ENCODE data around the gene VWA5B2.

The VWA5B2 gene

DNA sequence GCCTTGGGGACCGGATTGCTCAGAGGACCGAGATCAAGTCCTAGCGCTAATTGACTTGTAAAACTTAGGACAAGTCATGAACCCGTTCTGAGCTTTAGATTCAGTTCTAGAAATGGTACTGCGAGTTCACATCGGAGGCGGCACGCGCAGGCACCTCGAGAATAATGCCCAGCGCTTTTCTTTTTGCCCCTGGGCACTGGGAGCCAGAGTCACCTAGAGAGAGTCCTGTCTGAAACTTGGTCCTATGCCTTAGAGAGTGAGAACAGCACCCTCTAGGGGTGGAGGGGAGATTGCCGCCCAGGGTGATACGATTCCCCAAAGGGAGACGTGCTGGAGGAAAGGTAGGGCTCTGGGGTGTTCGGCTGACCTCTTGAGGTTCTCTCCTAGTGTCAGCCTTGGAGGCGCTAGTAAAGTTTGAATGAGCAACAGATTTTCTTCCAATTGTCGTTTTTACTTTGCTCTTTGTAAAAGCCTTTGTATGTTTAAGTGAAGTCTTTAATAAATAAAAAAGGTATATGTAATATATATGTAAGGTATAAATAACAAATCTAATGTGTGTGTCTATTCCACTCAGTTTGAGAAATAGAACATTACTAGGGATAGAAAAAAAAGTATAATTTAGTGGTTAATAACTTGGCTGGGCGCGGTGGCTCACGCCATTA lies 20.9 kb downstream of the VWA5B2 start:
- DNase-seq (ENCODE audit: insufficient read length, low spot score), result peak; percentile 76
- TF ChIP-seq, protein P1, sequence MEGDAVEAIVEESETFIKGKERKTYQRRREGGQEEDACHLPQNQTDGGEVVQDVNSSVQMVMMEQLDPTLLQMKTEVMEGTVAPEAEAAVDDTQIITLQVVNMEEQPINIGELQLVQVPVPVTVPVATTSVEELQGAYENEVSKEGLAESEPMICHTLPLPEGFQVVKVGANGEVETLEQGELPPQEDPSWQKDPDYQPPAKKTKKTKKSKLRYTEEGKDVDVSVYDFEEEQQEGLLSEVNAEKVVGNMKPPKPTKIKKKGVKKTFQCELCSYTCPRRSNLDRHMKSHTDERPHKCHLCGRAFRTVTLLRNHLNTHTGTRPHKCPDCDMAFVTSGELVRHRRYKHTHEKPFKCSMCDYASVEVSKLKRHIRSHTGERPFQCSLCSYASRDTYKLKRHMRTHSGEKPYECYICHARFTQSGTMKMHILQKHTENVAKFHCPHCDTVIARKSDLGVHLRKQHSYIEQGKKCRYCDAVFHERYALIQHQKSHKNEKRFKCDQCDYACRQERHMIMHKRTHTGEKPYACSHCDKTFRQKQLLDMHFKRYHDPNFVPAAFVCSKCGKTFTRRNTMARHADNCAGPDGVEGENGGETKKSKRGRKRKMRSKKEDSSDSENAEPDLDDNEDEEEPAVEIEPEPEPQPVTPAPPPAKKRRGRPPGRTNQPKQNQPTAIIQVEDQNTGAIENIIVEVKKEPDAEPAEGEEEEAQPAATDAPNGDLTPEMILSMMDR (IDR thresholded peaks at IDR 0.05; ENCODE audit: insufficient read depth, missing control alignments), result peak; percentile 90
- peak; percentile 32 for FAIRE-seq

DNA sequence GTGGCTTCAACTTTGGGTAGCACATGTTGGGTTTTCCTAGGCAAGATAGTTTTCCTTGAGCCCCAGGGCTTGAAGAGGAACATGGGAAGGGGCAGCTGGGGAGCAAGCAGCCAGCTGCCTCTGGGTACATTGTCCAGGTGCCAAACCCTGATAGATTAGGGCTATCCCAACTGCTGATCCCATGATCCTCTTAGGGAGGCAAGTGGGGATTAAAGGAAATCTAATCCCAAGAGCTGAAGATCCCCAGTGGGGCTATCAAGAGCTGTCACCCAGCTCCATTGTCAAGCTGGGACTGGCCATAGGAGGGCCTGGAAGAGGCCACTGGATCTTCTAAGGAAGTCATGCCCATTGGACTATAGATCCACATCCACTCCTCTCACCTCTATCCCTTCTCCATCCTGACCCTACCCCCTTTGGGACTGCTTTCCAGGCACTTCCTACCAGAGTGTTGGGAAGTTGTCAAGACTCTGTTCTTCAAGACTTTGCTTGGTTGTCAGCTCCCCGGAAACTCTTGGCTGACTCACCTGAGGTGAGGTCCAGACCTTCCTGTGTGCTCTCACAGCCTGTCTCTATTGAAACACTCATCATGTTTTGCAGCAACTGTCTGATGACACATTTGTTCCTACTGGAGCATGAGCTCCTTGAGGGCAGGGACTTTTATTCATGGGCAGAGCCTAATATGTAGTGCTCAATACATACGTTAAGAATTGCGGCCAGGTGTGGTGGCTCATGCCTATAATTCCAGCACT lies 26.1 kb downstream of the VWA5B2 start:
- DNase-seq (ENCODE audit: insufficient read length, low spot score), result peak; percentile 96
- peak; percentile 95 for FAIRE-seq
- TF ChIP-seq, protein P1 (IDR thresholded peaks at IDR 0.05; ENCODE audit: insufficient read depth, missing control alignments), result no peak

DNA sequence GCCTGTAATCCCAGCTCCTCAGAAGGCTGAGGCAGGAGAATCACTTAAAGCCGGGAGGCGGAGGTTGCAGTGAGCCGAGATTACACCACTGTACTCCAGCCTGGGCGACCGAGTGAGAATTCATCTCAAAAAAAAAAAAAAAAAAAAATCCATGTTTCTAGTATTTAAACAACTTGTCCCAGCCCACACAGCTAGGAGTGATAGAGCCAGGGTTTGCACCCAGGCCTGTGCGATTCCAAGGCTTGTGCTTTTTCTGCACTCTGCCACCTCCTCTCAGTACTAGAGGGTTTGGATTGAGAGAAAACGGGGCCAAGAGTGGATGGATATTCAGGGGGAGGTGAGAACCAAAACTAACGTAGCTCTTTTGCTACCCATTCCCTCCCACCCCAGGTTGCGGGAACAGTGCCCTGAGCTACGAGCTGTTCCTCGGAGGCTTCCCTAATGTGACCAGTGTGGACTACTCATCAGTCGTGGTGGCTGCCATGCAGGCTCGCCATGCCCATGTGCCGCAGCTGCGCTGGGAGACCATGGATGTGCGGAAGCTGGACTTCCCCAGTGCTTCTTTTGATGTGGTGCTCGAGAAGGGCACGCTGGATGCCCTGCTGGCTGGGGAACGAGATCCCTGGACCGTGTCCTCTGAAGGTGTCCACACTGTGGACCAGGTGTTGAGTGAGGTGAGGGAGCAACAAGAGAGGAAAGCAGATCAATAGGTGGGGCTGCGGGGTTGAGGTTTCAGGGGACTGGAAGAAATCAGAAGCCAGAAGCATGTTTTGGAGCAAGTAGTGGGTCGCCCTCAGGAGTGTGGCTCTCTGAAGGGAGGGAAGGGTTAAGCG lies 27.9 kb downstream of the VWA5B2 start:
- TF ChIP-seq, protein P1 (IDR thresholded peaks at IDR 0.05; ENCODE audit: insufficient read depth, missing control alignments), result no peak
- FAIRE-seq (no peak), DNase-seq (ENCODE audit: insufficient read length, low spot score) (no peak)

- TF ChIP-seq, protein P1 (IDR thresholded peaks at IDR 0.05; ENCODE audit: insufficient read depth, missing control alignments), result no peak
- DNase-seq (ENCODE audit: insufficient read length, low spot score) (no peak), FAIRE-seq (no peak)
These were observed 29.5 kb downstream of the VWA5B2 start for GRCh38 chr3:184258926-184259325.

- no peak for FAIRE-seq
- DNase-seq (ENCODE audit: insufficient read length, low spot score), result no peak
- TF ChIP-seq, protein P1 (IDR thresholded peaks at IDR 0.05; ENCODE audit: insufficient read depth, missing control alignments), result no peak
These were observed 30.1 kb downstream of the VWA5B2 start for GRCh38 chr3:184259396-184259877.

- DNase-seq (ENCODE audit: insufficient read length, low spot score) (no peak), FAIRE-seq (no peak)
- TF ChIP-seq, protein P1 (IDR thresholded peaks at IDR 0.05; ENCODE audit: insufficient read depth, missing control alignments), result no peak
These were observed 30.7 kb downstream of the VWA5B2 start for GRCh38 chr3:184259878-184260723.
